HG02642 (cell line): ENCODE results near the gene SAMSN1.
A peak's percentile ranks its signal among the peaks of the same experiment; 100 is the strongest.

Experiments
- ATAC-seq: cut with Tn5 transposase; IDR thresholded peaks from one replicate; pipeline ENCODE4 v1.9.1; 2021; ENCODE audit warnings: mild to moderate bottlenecking; ENCODE audit not compliant: unreplicated experiment, poor library complexity

Gene SAMSN1

GRCh38 chr21:14453339-14454015 is 92.6 kb downstream of the SAMSN1 start:
- peak; percentile 85 for ATAC-seq

GRCh38 chr21:14452727-14453241 is 93.3 kb downstream of the SAMSN1 start:
- no peak for ATAC-seq

- ATAC-seq = no peak
Observed at GRCh38 chr21:14452031-14452726, 93.9 kb downstream of the SAMSN1 start.

GRCh38 chr21:14451546-14451945 is 94.6 kb downstream of the SAMSN1 start:
- ATAC-seq = no peak

GRCh38 chr21:14448784-14449183 is 97.3 kb downstream of the SAMSN1 start:
- ATAC-seq = no peak

- ATAC-seq = no peak
Observed at GRCh38 chr21:14438211-14438610, 107.9 kb downstream of the SAMSN1 start.

- no peak for ATAC-seq
Observed at GRCh38 chr21:14435423-14435822, 110.7 kb downstream of the SAMSN1 start.
